A673 (cell line): ENCODE results near the gene MRPS33.

Experiments used
- EZH2 ChIP-seq: fragments of 200-600 bp; sonication (generic); IDR thresholded peaks from 2 replicates; pipeline ENCODE4 v1.6.1; 2017; ENCODE audit warnings: borderline replicate concordance, low read depth, mild to moderate bottlenecking, mixed read lengths, antibody characterized with exemption, low read length; ENCODE audit not compliant: poor library complexity, severe bottlenecking
- TF ChIP-seq, protein P1 (sequence below): fragments of 300-800, 200-600 bp; sonication (generic); conservative IDR thresholded peaks from 2 replicates; pipeline ENCODE4 v1.5.1; 2017; ENCODE audit warnings: low read depth, mild to moderate bottlenecking, antibody characterized with exemption, low read length, moderate library complexity, mixed read lengths

DNA sequence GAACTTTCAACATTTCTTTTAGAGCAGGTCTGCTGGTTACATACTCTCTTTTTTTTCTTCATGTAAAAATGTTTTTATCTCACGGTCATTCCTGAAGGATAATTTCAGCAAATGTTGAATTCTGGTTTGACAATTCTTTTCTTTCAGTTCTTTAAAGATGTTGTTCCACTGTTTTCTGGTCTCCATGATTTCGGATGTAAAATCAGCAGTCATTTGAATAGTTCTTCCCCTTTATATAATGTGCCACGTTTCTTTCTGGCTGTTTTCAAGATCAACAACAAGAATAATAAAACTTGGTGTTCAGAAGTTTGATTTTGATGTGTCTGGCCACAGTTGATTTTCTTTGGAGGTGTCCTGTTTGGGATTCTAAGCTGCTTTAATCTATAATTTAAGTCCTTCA, 14.0 kb upstream of the MRPS33 start:
- TF ChIP-seq, protein P1, sequence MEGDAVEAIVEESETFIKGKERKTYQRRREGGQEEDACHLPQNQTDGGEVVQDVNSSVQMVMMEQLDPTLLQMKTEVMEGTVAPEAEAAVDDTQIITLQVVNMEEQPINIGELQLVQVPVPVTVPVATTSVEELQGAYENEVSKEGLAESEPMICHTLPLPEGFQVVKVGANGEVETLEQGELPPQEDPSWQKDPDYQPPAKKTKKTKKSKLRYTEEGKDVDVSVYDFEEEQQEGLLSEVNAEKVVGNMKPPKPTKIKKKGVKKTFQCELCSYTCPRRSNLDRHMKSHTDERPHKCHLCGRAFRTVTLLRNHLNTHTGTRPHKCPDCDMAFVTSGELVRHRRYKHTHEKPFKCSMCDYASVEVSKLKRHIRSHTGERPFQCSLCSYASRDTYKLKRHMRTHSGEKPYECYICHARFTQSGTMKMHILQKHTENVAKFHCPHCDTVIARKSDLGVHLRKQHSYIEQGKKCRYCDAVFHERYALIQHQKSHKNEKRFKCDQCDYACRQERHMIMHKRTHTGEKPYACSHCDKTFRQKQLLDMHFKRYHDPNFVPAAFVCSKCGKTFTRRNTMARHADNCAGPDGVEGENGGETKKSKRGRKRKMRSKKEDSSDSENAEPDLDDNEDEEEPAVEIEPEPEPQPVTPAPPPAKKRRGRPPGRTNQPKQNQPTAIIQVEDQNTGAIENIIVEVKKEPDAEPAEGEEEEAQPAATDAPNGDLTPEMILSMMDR = no peak
- no peak for TF ChIP-seq EZH2
